Parathyroid adenoma (tissue), 2 donors: ENCODE data around the gene BAG5.

Source experiments
- H2AFZ ChIP-seq: fragments of 300-600 bp; sonication (generic); one replicate; pipeline ENCODE4 v1.7.0; 2017; ENCODE audit warnings: antibody characterized with exemption, mild to moderate bottlenecking
- H3K27ac ChIP-seq: fragments of 300-600 bp; sonication (generic); one replicate; pipeline ENCODE4 v1.7.0; 2017
- H3K27me3 ChIP-seq: fragments of 300-600 bp; sonication (generic); one replicate; pipeline ENCODE4 v1.7.0; 2017; ENCODE audit warnings: low read length; ENCODE audit not compliant: control insufficient read depth, insufficient read depth
- H3K36me3 ChIP-seq: fragments of 300-600 bp; sonication (generic); one replicate; pipeline ENCODE4 v1.7.0; 2017; ENCODE audit warnings: low read length; ENCODE audit not compliant: control insufficient read depth, insufficient read depth
- H3K4me1 ChIP-seq: fragments of 300-600 bp; sonication (generic); one replicate; pipeline ENCODE4 v1.7.0; 2017; ENCODE audit warnings: control low read depth
- H3K4me2 ChIP-seq: fragments of 300-600 bp; sonication (generic); one replicate; pipeline ENCODE4 v1.7.0; 2017; ENCODE audit warnings: low read length
- H3K4me3 ChIP-seq: fragments of 300-600 bp; sonication (generic); one replicate; pipeline ENCODE4 v1.7.0; 2017; ENCODE audit warnings: low read depth, low read length
- H3K79me2 ChIP-seq: fragments of 300-600 bp; sonication (generic); one replicate; pipeline ENCODE4 v1.7.0; 2017; ENCODE audit warnings: control low read depth
- H3K9ac ChIP-seq: fragments of 300-600 bp; sonication (generic); one replicate; pipeline ENCODE4 v1.7.0; 2017; ENCODE audit warnings: mild to moderate bottlenecking
- H3K9me3 ChIP-seq: fragments of 300-600 bp; sonication (generic); one replicate; pipeline ENCODE4 v1.7.0; 2017; ENCODE audit warnings: low read length; ENCODE audit not compliant: control insufficient read depth
- CTCF ChIP-seq: fragments of 300-600 bp; sonication (generic); IDR thresholded peaks from one replicate; pipeline ENCODE4 v1.7.0; 2017; ENCODE audit warnings: antibody characterized with exemption, mild to moderate bottlenecking
- donor health status: primary hyperparathyroidism.

The BAG5 gene

GRCh38 chr14:103508521-103509329, 53.7 kb downstream of the BAG5 start:
- peaks cover 9% of the 10 kb centered on the region for H3K4me1 ChIP-seq
- no peak overlapping the region for H2AFZ ChIP-seq
- no peak overlapping the region for H3K4me3 ChIP-seq
- TF ChIP-seq CTCF, result no peak
- H3K27me3 ChIP-seq, result no peaks in the 10 kb centered on the region
- H3K9ac ChIP-seq, result no peak overlapping the region
- no peak overlapping the region for H3K27ac ChIP-seq
- no peak overlapping the region for H3K4me2 ChIP-seq
- H3K9me3 ChIP-seq, result no peaks in the 10 kb centered on the region
- H3K36me3 ChIP-seq, result no peaks in the 10 kb centered on the region
- no peaks in the 10 kb centered on the region for H3K79me2 ChIP-seq

- no peak overlapping the region for H3K4me2 ChIP-seq
- no peak overlapping the region for H3K9ac ChIP-seq
- H3K4me1 ChIP-seq, result peaks cover 3% of the 10 kb centered on the region
- H3K4me3 ChIP-seq, result no peak overlapping the region
- TF ChIP-seq CTCF, result no peak
- no peaks in the 10 kb centered on the region for H3K9me3 ChIP-seq
- H3K27ac ChIP-seq, result no peak overlapping the region
- no peaks in the 10 kb centered on the region for H3K36me3 ChIP-seq
- no peaks in the 10 kb centered on the region for H3K79me2 ChIP-seq
- no peak overlapping the region for H2AFZ ChIP-seq
- no peaks in the 10 kb centered on the region for H3K27me3 ChIP-seq
Observed at GRCh38 chr14:103507751-103508150, 54.7 kb downstream of the BAG5 start.
